ENCODE measurements around the gene PRKAR1A.
A peak's percentile ranks its signal among the peaks of the same experiment; 100 is the strongest.
"Not testable (repeated sequence)": the region's sequence is repeated elsewhere in the genome, so short reads cannot be mapped to it uniquely, and the experiment has no call there.

PRKAR1A gene

DNA sequence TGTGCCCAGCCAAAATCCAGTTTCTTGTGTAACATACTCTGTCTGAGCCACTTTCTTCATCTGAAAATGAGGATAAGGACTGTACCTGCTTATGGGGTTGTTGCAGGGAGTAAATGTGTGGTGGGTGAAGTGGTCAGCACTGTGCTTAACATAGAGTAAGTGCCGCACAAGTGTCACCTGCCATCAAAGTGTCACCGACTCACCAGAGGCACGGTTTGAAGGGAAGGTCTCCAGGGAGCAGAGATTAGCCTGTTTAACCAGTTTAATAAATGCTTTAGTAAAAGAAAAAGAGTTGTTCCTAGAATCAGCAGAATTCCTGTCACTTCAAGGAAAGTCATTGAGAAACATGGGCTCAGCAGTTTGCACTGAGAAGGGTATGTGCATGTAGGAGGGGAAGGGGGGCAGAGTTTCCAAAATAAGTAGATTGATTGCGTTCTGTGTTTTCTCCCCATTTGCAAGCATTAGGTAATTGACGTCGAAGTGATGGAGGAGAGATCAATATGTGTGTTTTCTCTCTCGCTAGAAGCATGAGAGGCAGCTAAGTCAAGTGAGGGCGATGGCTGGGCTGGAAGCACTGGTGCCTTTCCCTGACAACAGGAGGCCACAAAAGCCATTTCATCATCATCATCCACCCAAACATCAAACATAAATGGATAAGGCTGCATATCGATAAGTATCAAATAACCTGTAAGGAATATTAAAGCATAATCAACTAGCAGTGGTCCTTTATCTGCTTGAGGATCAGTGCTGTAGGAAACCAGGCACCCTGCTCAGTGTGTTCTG, 69.8 kb downstream of the PRKAR1A start:
- DNase-seq = no peak

DNA sequence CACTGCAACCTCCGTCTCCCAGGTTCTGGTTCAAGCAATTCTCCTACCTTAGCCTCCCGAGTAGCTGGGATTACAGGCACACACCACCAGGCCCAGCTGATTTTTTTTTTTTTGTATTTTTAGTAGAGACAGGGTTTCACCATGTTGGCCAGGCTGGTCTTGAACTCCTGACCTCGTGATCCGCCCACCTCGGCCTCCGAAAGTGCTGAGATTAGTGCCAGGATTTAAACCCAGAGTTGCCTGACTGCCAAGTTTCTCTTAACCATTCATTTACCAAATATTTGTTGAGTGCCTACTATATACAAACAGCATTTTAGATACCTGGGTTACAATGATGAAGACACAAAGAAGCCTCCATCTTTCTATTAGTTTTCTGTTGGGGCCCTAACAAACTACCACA, 70.6 kb downstream of the PRKAR1A start:
- not testable (repeated sequence) for DNase-seq

DNA sequence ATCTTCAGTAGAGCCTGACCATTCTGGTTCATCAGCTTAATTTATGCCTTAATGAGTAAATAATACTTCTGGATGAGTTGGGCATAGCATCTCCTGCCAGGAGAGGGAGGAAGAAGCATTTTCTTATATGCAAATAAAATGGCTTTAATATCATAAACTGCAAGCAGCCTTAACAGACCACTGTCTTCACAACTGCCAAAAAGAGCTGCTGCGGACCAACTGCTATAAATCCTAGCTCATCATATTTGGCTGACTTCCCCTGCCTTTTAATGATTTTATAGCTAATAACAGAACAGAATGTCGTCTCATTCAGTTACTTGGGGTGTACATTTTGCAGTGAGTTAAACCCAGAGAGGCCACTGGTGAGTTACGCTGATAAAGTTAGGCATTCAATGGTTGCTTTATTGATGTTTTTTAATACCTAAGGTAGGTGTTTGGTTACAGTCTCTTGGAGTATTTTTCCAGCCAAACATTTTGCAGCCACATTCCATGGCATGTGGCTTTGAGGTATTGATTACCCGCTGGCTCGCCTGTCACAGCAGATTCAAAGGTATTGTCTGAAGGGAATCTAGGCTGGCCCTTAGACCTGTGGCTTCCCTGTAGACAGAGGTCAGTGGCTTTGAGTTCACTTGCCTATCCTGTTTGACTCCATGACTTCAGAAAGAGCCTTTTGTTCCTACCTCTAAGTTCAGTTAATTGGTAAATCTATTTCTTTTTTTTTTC, 72.5 kb downstream of the PRKAR1A start:
- DNase-seq = no peak

DNA sequence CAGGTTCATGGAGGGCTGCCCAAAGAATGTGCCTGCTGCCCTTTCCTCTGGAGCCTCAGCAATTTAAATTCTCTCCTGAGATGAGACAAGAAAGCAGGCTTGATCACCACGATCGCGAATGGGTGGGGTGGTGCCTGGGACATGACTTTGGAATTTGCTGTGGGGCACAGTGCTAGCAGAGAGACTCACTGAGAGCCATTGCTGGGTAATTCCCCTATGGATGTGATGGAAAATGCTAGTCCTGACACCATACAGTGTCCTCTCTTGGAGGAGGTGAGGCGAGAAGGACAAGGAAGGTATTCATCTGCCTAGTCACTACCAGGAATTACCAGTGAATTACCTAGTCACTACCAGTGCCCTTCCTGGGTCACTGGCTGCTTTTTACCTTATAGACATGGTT, 73.4 kb downstream of the PRKAR1A start:
- DNase-seq = no peak

DNA sequence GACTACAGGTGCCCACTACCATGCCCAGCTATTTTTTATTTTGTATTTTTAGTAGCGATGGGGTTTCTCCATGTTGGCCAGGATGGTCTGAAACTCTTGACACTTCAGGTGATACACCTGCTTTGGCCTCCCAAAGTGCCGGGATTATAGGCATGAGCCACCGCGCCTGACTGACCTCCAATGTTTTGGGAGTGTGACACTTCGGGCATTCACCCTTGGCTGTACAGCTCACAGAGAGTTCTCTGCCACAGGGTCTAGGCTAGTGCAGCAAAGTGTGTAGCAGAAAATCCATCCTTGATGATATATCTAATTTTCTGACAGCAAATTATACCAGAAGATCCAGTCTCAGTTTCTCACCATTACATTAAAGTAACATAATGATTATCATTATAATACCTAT, 74.8 kb downstream of the PRKAR1A start:
- DNase-seq = no peak

DNA sequence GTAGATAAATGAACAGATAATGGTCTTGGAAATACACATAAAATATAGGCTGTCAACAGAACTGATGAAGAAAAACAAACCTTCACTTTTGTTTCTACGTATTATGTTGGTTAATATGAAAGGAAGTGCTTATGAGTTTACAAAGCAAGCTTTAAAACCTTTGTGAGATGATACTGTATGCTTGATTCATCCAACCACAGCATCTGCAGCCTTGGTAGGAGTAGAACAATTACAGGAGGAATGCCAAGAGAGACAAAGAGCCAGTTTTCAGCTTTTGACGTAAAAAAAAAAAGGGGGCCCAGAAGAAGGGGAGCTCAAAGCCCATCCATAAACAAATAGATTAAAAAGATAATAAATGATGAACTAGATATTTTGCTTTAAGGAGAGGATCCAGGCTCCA, 75.6 kb downstream of the PRKAR1A start:
- DNase-seq = no peak

DNA sequence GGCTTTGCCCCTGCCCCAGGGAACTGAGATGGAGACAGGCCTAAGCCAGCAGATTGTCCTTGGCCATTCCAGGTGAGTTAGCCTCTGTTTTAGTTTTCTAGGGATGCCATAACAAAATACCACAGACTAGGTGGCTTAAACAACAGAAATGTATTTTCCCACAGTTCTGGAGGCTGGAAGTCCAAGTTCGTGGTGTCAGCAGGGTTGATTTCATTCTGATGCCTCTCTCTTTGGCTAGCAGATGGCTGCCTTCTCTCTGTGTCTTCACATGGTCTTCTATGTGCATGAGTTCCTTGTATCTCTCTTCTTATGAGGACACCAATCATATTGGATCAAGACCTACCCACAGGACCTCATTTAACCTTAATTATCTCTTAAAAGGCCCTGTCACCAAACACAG, 76.1 kb downstream of the PRKAR1A start:
- no peak for DNase-seq

DNA sequence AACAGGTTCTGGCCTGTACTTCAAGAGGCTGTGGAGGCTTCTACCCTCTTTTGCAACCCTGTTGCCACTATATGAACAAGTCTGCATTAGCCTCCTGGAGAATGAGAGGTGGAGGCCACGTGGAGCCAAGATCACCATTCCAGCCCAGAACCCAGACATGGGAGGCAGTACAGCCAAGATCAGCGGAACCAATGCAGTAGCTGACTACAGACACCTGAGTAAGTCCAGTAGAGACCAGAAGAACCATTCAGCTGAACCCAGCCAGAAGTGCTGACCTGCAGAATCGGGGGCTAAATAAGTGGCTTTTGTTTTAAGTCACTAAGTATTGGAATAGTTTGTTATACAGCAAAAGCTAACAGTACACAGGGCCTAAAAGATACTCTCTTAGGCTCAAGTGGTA, 76.9 kb downstream of the PRKAR1A start:
- no peak for DNase-seq

DNA sequence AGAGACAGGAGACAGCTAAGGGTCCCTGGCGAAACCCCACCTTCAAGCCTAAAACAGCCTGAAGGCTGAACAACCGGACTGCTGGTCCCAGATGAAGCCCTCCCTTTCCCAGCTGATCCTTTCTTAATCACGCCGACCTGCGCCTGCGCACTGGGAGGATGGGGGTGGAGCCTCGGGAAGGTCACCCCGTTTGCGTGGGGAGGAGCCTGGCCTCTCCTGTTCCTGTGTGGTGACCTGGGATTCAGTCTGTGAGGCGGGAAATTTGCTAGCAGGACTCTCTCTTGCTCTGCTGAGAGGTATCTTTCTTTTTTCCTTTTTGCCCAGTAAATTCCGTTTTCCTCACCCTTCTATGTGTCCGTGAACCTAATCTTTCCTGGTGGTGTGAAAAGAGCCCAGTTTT, 79.4 kb downstream of the PRKAR1A start:
- no peak for DNase-seq

DNA sequence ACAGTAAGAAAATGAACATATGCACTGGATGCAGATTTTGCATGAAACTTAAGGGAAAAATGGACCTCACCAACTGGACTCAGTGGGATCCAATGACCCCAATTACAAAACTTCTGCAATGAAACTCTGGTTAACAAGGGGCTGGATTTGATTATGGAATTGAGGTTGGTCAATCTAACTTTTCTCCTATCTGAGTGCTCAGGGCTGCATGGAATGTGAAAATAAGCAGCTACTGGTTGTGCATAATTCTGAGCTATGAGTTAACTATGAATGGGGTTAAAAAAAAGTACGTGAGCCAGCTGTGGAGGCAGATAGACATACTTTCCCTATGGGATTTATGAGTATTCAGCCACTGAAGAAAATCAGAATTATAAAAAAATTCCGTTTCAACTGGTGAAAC, 79.8 kb downstream of the PRKAR1A start:
- DNase-seq = no peak

DNA sequence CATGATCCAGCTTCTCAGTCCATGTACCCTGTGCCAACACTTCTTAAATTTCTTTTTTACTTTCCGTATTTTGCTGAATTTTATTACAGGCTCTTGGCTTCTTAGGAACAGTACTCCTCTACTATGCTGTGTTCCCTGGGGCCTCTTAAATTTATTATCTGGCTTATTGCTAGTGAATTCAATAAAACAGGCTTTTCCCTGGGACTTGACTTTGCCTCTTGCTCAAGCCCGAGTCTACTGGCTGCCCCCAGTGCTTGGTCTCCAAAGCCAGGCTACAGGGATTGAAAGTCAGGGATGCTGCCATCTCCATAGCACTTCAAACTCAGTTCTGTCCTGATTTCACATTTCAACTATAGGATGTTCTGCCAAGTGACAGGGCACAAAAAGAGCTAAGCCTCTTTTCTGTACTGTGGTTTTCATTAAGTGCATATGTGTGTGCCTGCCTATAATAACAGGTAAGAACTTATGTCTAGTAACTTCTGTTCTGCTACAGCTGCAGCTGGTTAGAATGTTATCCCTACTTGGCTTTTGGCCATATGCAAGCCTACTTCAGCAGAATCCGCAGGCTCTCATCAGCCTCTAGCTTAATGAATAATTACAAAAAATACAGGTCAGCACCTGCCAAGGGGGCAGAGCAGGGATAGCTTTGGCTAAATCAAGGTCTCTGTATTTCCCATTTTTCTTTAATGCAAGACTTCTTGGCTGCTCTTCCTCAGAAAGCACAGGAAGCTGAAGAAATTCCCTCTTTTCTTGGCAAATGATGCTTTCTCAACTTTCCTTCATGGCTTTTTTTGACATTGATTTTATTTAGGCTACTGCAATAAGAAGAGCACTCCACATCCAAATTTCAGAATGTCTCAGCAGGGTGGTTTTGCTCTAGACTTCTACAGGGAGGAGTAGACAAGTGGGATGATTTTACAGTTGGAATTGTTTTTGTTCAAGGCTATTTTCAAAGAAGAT, 80.7 kb downstream of the PRKAR1A start:
- DNase-seq = no peak

DNA sequence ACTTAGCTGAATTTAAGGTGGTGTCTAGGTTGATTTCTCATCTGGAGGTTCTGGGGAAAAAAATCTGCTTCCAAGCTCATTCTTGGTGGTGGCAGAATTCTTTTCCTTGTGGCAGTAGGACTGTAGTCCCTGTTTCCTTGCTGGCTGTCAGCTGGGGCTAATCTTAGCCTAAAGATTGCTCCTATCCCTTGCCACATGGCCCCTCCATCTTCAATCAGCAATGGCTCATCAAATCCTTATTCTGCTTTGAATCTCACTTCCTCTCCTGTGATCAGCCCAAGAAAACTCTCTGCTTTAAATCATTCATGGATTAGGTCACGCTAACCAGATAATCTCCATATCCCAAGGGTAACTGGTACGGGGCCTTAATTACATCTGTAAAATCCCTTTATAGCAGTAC, 82.3 kb downstream of the PRKAR1A start:
- no peak for DNase-seq

DNA sequence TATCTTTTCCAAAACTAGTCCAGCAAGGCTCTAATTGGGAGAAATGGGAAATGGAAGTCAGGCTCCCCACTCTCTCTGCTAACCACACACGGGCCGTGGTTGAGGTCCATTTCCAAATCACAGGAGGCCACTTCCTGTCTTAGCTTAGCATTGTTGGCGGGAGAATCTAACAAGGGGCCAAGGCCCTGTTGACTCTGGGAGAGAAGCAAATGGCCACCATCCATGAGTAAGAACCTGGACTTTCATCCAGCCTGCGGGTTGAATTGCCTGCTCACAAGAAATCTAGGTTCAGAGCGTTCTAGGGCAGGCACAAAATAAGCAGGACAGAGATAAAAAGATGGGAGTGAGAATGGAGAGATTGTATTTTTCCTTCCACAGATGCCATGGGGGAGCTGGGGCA, 83.3 kb downstream of the PRKAR1A start:
- no peak for DNase-seq

DNA sequence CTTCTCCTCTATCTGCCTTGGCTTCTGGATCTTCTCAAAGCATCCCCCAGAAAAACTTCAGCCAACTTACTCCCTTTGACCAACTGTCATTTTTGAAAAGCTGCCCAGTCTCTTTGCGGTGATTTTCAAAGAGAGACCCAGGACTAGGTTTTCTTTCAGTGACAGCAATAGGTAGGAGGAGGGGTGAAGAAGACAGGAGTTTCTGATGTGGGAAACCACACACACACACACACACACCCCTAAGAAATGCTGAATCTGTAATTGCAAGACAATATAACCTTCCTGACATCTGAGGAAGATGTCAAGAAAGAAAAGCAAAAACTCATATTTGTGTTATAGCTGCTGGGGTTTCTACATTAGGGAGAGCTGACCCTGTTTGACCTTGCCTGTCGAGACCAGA, 83.8 kb downstream of the PRKAR1A start:
- peak; percentile 9 for DNase-seq

DNA sequence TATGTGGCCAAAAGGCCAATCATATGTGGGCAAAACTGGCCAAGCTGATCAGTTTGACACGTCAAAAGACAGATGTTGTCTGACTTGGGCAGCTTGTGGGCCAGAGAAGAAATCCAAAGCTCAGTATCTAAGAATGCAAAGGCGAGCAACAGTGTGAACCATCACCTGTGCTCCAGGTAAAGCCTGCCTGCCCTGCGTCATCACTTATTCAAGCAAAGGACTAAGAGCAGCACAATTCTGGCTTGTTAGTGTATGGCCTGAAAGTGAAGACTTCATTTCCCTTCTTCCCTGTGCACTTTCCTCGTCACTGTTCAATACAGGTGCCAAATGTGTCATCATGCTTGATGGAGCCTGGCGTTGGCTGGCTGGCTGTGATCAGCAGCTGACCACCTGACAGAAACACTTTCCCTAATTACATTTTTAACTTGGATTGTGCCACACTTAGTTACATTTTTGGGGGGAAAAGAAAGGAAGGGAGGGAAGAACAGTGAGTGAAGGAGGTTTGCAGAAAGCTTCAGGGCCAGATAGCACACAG, 84.2 kb downstream of the PRKAR1A start:
- DNase-seq = no peak

DNA sequence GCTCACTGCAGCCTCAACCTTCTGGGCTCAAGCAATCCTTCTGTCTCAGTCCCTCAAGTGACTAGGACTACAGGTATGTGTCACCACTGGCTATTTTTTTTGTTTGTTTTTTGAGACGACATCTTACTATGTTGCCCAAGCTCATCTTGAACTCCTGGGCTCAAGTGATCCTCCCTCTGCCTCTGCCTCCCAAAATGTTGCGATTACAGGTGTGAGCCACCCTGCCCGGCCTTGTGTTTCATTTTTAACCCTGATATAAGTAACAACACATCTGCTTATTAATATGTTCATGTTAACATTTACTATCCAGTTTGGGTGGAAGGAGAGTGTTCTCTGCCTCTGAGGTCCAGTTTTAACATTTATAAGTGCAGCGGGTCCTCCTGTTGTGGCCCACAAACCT, 85.8 kb downstream of the PRKAR1A start:
- no peak for DNase-seq

DNA sequence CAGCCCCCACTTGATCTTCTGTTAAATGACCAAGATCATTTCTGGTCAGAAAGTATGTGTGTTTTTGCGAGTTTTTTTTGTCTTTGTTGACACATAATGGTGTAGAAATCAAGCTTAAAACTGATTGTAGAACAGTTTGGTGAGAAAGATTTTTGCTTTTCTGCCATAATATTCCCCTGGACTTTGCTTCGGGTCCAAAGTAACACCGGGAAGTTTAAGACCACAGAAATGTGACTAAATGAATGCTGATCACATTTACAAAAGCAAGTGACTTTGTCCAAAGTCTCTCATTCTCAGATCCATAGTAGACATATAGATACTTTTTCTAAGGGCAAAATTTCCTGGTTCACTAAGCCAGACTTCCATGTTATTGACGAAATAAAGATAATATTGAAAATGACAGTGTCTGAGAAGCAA, 86.3 kb downstream of the PRKAR1A start:
- DNase-seq = no peak

DNA sequence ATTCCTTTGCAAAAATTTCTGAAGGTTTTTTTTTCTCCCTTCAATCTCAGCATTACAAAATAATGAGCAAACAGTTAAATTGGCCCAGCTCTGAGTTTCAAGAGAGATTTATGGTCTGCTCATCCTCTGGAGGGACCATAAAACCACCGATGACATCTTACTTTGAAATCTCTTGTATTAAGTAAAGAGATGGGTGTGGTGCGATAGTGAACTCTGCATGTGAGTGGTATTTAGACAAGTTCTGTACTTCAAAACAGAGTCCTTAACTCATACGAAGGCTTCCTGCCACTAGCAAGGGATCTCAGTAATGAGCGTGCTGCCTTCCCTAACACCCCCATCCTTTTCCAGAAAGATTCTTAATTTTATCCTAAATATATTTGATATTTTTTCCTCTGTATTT, 86.9 kb downstream of the PRKAR1A start:
- DNase-seq = no peak

DNA sequence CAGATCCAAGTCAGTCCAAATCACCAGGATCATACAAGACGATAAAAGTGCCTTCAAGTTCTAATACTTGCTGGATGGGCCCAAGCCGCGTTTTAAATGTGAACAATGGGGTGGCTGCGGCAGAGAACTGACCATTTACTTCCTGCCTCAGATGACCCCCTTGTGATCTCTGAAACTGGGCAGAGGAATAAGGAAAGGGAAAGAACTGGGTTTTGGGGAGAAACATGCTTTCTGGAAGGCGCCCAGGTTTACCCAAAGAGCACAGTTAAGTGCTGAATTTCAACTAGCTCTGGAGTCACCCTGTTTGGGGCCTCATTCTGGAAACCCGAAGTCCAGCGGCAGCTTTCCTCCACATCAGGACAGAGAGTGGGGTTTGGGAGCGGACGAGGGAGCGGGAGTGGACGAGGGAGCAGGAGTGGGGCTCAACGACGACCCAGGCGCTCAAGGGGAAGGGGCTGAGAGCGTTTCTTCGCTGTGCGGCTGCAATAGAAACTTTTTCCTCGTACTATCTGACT, 87.4 kb downstream of the PRKAR1A start:
- DNase-seq = no peak

DNA sequence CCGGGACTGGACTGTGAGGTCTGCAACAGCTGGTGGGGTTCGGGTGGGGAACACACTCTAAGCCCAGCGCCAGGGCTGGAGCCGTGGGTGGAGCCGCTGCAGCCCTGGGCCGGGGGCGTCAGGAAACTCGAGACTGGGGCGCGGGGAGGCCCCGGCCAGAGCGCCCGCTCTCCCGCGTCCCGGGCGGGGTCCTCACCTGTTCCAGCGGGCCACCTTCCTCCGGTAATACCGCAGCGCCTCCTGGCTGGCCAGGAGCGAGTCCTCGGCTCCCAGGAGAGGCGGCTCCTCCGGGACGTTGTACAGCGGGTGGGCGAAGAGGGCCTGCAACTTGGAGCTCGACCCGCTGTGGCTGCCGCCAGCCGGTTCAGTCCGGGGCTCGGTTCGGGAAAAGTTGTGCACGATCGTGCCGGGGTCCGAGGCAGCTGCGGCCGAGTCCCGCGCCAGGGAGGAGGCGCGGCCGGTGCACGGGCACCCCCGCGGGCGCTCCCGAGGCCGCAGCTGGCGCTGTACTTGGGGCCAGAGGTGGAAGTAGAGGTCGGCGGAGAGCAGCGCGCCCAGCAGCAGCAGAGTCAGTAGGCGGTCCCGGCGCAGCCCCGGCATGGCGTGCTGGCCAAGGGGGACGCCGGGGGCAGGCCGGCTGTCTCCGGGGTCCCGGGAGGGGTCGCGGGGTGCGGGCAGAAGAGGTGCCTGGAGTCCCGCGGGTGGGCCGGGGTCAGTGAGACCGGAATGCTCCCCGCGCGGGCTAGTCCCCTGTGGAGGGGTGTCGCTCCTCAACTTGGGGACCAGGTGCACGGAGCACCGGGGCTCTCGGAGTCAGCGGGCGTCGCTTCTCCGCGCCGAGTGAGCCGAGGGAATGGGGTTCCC, 88.1 kb downstream of the PRKAR1A start:
- no peak for DNase-seq
